Liver (tissue), 3 donors: ENCODE data around the gene KIF26B.

Experiments used
- FOXA1 ChIP-seq: IDR thresholded peaks from 2 replicates; pipeline ENCODE4 v1.6.1; 2016; ENCODE audit warnings: antibody characterized with exemption
- GABPA ChIP-seq, 2 donors: IDR thresholded peaks in 1 of 2; conservative IDR thresholded peaks in 1 of 2; 2 replicates each; pipeline ENCODE4 v1.6.1; 2016; ENCODE audit warnings: antibody characterized with exemption in 2 of 2, mild to moderate bottlenecking in 1 of 2, moderate library complexity in 1 of 2
- JUND ChIP-seq, 2 donors: IDR thresholded peaks; 2 replicates each; pipeline ENCODE4 v1.6.1; 2016; ENCODE audit warnings: antibody characterized with exemption in 2 of 2
- RAD21 ChIP-seq, 2 donors: IDR thresholded peaks; 2 replicates each; pipeline ENCODE4 v1.6.1; 2016; ENCODE audit warnings: antibody characterized with exemption in 2 of 2, mild to moderate bottlenecking in 2 of 2
- TAF1 ChIP-seq: conservative IDR thresholded peaks from 2 replicates; pipeline ENCODE4 v1.6.1; 2016; ENCODE audit warnings: antibody characterized with exemption, mild to moderate bottlenecking
- YY1 ChIP-seq: IDR thresholded peaks from 2 replicates; pipeline ENCODE4 v1.6.1; 2016; ENCODE audit warnings: antibody characterized with exemption, mild to moderate bottlenecking
- TF ChIP-seq, protein P1 (sequence below): fragments of 150-350 bp; IDR thresholded peaks from 2 replicates; pipeline ENCODE4 v1.5.1; 2017; ENCODE audit warnings: improper control_type of control experiment, low read depth, low read length; ENCODE audit not compliant: missing input control
- TF ChIP-seq, protein P2 (sequence below): IDR thresholded peaks from 2 replicates; pipeline ENCODE4 v1.6.1; 2016; ENCODE audit warnings: antibody characterized with exemption, mild to moderate bottlenecking
- TF ChIP-seq, protein P3 (sequence below): IDR thresholded peaks from 2 replicates; pipeline ENCODE4 v1.6.1; 2016; ENCODE audit warnings: antibody characterized with exemption
- donor health status: healthy.
- donor health status: healthy.

DNA sequence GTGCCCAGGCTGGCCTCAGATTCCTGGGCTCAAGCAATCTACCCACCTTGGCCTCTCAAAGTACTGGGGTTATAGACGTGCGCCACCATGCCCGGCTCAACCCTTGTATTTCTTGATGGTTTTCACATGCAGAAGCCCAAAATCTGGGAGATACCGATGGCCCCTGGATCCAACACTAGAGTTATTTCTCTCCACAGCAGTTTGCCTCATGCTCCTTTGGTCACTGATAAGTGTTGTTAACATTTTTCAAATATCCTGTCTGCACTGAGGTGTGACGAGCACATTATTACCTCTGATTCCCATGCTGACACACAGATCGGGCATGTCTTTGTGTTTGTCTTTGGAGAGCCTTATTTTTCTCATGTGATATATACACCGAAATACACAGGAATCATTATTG is 107.0 kb downstream of the KIF26B start:
- TF ChIP-seq, protein P1, sequence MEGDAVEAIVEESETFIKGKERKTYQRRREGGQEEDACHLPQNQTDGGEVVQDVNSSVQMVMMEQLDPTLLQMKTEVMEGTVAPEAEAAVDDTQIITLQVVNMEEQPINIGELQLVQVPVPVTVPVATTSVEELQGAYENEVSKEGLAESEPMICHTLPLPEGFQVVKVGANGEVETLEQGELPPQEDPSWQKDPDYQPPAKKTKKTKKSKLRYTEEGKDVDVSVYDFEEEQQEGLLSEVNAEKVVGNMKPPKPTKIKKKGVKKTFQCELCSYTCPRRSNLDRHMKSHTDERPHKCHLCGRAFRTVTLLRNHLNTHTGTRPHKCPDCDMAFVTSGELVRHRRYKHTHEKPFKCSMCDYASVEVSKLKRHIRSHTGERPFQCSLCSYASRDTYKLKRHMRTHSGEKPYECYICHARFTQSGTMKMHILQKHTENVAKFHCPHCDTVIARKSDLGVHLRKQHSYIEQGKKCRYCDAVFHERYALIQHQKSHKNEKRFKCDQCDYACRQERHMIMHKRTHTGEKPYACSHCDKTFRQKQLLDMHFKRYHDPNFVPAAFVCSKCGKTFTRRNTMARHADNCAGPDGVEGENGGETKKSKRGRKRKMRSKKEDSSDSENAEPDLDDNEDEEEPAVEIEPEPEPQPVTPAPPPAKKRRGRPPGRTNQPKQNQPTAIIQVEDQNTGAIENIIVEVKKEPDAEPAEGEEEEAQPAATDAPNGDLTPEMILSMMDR: no peak
- TF ChIP-seq JUND (IDR thresholded peaks at IDR 0.05): no peak
- no peak for TF ChIP-seq RAD21 (IDR thresholded peaks at IDR 0.05)
- no peak for TF ChIP-seq FOXA1
- TF ChIP-seq GABPA (IDR thresholded peaks at IDR 0.05 in 1 of 2, conservative IDR thresholded peaks at IDR 0.05 in 1 of 2): no peak
- no peak for TF ChIP-seq YY1
- TF ChIP-seq, protein P2, sequence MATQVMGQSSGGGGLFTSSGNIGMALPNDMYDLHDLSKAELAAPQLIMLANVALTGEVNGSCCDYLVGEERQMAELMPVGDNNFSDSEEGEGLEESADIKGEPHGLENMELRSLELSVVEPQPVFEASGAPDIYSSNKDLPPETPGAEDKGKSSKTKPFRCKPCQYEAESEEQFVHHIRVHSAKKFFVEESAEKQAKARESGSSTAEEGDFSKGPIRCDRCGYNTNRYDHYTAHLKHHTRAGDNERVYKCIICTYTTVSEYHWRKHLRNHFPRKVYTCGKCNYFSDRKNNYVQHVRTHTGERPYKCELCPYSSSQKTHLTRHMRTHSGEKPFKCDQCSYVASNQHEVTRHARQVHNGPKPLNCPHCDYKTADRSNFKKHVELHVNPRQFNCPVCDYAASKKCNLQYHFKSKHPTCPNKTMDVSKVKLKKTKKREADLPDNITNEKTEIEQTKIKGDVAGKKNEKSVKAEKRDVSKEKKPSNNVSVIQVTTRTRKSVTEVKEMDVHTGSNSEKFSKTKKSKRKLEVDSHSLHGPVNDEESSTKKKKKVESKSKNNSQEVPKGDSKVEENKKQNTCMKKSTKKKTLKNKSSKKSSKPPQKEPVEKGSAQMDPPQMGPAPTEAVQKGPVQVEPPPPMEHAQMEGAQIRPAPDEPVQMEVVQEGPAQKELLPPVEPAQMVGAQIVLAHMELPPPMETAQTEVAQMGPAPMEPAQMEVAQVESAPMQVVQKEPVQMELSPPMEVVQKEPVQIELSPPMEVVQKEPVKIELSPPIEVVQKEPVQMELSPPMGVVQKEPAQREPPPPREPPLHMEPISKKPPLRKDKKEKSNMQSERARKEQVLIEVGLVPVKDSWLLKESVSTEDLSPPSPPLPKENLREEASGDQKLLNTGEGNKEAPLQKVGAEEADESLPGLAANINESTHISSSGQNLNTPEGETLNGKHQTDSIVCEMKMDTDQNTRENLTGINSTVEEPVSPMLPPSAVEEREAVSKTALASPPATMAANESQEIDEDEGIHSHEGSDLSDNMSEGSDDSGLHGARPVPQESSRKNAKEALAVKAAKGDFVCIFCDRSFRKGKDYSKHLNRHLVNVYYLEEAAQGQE: no peak
- no peak for TF ChIP-seq TAF1
- TF ChIP-seq, protein P3, sequence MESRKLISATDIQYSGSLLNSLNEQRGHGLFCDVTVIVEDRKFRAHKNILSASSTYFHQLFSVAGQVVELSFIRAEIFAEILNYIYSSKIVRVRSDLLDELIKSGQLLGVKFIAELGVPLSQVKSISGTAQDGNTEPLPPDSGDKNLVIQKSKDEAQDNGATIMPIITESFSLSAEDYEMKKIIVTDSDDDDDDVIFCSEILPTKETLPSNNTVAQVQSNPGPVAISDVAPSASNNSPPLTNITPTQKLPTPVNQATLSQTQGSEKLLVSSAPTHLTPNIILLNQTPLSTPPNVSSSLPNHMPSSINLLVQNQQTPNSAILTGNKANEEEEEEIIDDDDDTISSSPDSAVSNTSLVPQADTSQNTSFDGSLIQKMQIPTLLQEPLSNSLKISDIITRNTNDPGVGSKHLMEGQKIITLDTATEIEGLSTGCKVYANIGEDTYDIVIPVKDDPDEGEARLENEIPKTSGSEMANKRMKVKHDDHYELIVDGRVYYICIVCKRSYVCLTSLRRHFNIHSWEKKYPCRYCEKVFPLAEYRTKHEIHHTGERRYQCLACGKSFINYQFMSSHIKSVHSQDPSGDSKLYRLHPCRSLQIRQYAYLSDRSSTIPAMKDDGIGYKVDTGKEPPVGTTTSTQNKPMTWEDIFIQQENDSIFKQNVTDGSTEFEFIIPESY: no peak
